ENCODE measurements around the gene EXD3.

EXD3 gene

DNA sequence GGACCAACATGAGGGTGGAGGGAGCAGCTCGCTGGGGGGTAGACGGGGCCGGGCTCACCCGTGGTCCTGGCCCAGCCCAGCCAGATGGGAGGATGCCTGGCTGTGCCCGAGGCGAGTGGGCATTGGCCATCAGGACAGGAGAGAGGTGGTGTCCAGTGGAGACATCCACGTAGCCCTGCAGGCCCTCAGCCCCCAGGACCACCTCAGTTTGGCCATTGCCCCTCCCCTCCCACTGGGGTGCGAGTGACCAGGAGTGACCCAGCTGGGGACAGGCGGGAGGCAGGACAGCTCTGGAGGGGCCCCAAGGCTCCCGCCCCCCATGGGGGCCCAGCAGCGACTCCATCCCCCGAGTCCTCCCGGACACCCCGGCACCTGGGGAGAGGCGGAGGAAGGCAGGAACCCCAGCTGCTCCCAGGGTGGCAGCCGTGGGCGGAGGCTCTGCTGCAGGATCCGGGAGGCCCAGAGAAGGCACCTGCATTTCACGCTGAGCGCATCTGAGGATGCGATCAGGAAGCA is 8.5 kb upstream of the EXD3 start:
- TF ChIP-seq, protein P1, sequence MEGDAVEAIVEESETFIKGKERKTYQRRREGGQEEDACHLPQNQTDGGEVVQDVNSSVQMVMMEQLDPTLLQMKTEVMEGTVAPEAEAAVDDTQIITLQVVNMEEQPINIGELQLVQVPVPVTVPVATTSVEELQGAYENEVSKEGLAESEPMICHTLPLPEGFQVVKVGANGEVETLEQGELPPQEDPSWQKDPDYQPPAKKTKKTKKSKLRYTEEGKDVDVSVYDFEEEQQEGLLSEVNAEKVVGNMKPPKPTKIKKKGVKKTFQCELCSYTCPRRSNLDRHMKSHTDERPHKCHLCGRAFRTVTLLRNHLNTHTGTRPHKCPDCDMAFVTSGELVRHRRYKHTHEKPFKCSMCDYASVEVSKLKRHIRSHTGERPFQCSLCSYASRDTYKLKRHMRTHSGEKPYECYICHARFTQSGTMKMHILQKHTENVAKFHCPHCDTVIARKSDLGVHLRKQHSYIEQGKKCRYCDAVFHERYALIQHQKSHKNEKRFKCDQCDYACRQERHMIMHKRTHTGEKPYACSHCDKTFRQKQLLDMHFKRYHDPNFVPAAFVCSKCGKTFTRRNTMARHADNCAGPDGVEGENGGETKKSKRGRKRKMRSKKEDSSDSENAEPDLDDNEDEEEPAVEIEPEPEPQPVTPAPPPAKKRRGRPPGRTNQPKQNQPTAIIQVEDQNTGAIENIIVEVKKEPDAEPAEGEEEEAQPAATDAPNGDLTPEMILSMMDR (conservative IDR thresholded peaks at IDR 0.05; ENCODE audit: low read depth, low read length): no peak
- Histone ChIP-seq H3K4me3 (IDR thresholded peaks at IDR 0.05; ENCODE audit: insufficient read depth, low read depth, low read length) (no peak overlapping the region), H3K79me2 (ENCODE audit: insufficient read depth, low read depth) (no peaks in the 10 kb centered on the region), H3K36me3 (ENCODE audit: insufficient read depth) (no peaks in the 10 kb centered on the region), H3K4me1 (ENCODE audit: low read depth, poor library complexity, severe bottlenecking) (peaks cover 6% of the 10 kb centered on the region), H4K20me1 (ENCODE audit: insufficient read depth) (no peaks in the 10 kb centered on the region), H3K27me3 (ENCODE audit: insufficient read depth, low read depth) (peaks cover 58% of the 10 kb centered on the region), H2AFZ (ENCODE audit: low read depth) (no peak overlapping the region), H3K27ac (no peak overlapping the region), H3K4me2 (no peak overlapping the region), H3K9ac (no peak overlapping the region)

DNA sequence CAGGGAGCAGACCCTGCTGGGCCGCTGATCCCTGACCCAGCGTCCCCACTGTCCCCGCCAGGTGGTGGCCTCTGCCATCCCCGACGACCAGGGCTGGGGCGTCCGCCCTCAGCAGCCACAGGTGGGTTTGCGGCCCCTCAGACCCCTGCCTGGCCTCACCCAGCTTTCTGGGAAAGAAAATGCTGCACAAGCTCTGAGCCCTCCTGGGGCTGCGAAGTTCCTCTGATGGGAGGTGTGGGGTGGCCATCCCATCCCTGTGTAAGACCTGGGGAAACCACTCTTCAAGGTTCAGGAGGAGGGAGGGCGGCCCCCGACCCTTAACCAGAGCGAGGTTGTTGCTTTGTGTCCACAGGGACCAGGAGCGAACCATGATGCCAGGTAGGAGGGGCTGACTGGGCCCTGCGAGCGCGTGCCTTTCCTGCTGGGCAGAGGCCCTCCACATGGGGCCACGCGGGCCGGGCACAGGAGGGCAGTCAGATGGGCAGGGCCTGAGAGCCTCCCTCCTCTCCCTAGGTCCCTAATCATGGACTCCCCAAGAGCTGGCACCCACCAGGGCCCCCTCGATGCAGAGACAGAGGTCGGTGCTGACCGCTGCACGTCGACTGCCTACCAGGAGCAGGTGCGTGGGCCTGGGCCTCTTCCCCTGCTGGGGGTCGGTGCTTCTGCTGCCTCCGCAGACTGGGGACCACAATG is 7.9 kb upstream of the EXD3 start:
- Histone ChIP-seq H3K79me2 (ENCODE audit: insufficient read depth, low read depth) (no peaks in the 10 kb centered on the region), H3K4me3 (IDR thresholded peaks at IDR 0.05; ENCODE audit: insufficient read depth, low read depth, low read length) (no peak overlapping the region), H3K27me3 (ENCODE audit: insufficient read depth, low read depth) (peaks cover 53% of the 10 kb centered on the region), H3K4me2 (no peak overlapping the region; the same call in 1 of the 2 replicates), H3K27ac (no peak overlapping the region), H3K9ac (no peak overlapping the region), H3K36me3 (ENCODE audit: insufficient read depth) (no peaks in the 10 kb centered on the region), H2AFZ (ENCODE audit: low read depth) (no peak overlapping the region), H3K4me1 (ENCODE audit: low read depth, poor library complexity, severe bottlenecking) (peaks cover 6% of the 10 kb centered on the region), H4K20me1 (ENCODE audit: insufficient read depth) (no peaks in the 10 kb centered on the region)
- TF ChIP-seq, protein P1 (conservative IDR thresholded peaks at IDR 0.05; ENCODE audit: low read depth, low read length): no peak

DNA sequence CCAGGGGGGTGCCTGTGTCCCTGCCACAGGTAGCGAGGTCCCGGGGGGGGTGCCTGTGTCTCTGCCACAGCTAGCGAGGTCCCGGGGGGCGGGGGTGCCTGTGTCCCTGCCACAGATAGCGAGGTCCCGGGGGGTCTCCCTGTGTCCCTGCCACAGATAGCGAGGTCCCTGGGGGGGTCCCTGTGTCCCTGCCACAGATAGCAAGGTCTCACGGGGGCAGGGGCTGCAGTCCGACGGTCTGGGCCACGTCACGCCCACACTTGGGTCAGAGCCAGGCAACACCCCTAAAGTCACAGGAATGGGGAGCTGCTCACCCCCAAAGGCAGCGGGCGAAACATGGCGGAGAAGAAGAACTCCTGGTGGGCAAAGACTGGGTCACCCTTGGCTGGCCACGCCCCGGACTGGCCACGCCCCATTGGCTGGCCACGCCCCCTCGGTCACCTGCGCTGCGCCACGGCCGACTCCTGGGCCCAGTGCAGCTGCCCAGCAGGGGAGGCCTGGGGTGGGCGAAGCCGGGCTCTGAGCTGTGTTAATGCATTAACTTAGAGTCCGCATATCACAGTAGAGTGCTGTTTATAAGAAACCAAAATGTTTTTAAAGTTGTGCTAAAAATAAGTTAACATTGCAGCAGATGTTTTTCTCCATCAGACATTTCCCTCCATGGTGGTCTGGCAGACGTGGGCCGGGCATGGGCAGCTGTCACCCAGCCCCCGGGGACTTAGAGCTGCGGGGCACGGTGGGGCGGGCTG is 7.2 kb upstream of the EXD3 start:
- Histone ChIP-seq H3K4me2 (no peak overlapping the region; the same call in 1 of the 2 replicates), H3K79me2 (ENCODE audit: insufficient read depth, low read depth) (no peaks in the 10 kb centered on the region), H2AFZ (ENCODE audit: low read depth) (no peak overlapping the region), H3K36me3 (ENCODE audit: insufficient read depth) (no peaks in the 10 kb centered on the region), H3K9ac (no peak overlapping the region), H3K4me1 (ENCODE audit: low read depth, poor library complexity, severe bottlenecking) (peaks cover 10% of the 10 kb centered on the region), H3K27ac (no peak overlapping the region), H3K4me3 (IDR thresholded peaks at IDR 0.05; ENCODE audit: insufficient read depth, low read depth, low read length) (no peak overlapping the region), H3K27me3 (ENCODE audit: insufficient read depth, low read depth) (peaks cover 49% of the 10 kb centered on the region), H4K20me1 (ENCODE audit: insufficient read depth) (no peaks in the 10 kb centered on the region)
- TF ChIP-seq, protein P1 (conservative IDR thresholded peaks at IDR 0.05; ENCODE audit: low read depth, low read length): no peak

DNA sequence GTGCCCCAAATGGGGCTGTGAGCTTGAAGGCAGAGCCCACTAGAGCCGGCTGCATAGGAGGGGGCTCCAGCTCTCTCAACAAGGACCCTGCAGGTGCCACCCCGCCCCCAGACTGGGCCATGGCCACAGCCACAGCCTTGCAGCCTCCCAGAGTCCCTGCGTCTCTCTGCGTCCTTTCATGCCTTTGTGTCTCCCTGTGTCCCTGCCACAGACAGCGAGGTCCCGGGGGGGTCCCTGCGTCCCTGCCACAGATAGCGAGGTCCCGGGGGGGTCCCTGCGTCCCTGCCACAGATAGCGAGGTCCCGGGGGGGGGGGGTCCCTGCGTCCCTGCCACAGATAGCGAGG is 6.6 kb upstream of the EXD3 start:
- no peak overlapping the region for H3K4me3 ChIP-seq (IDR thresholded peaks at IDR 0.05; ENCODE audit: insufficient read depth, low read depth, low read length)
- H3K27me3 ChIP-seq (ENCODE audit: insufficient read depth, low read depth): peaks cover 50% of the 10 kb centered on the region
- TF ChIP-seq, protein P1 (conservative IDR thresholded peaks at IDR 0.05; ENCODE audit: low read depth, low read length): no peak

More for the DNA sequence above, 6.6 kb upstream of the EXD3 start:
- H2AFZ ChIP-seq (ENCODE audit: low read depth): no peak overlapping the region
- H3K36me3 ChIP-seq (ENCODE audit: insufficient read depth): no peaks in the 10 kb centered on the region
- H3K4me1 ChIP-seq (ENCODE audit: low read depth, poor library complexity, severe bottlenecking): peaks cover 16% of the 10 kb centered on the region
- no peak overlapping the region for H3K9ac ChIP-seq
- H3K4me2 ChIP-seq: no peak overlapping the region
- H4K20me1 ChIP-seq (ENCODE audit: insufficient read depth): no peaks in the 10 kb centered on the region
- H3K79me2 ChIP-seq (ENCODE audit: insufficient read depth, low read depth): no peaks in the 10 kb centered on the region
- H3K27ac ChIP-seq: no peak overlapping the region
